Measurements from ENCODE around the gene TSACC. TPM values are rescaled to one million over a fixed set of nuclear protein-coding genes. Genes with fewer than 3 reads are reported as not detected.
A peak's percentile ranks its signal among the peaks of the same experiment; 100 is the strongest.
"Not testable (repeated sequence)": the region's sequence is repeated elsewhere in the genome, so short reads cannot be mapped to it uniquely, and the experiment has no call there.

The TSACC gene
- total RNA-seq, 1 experiment from 2014 or later: 1.3 TPM

DNA sequence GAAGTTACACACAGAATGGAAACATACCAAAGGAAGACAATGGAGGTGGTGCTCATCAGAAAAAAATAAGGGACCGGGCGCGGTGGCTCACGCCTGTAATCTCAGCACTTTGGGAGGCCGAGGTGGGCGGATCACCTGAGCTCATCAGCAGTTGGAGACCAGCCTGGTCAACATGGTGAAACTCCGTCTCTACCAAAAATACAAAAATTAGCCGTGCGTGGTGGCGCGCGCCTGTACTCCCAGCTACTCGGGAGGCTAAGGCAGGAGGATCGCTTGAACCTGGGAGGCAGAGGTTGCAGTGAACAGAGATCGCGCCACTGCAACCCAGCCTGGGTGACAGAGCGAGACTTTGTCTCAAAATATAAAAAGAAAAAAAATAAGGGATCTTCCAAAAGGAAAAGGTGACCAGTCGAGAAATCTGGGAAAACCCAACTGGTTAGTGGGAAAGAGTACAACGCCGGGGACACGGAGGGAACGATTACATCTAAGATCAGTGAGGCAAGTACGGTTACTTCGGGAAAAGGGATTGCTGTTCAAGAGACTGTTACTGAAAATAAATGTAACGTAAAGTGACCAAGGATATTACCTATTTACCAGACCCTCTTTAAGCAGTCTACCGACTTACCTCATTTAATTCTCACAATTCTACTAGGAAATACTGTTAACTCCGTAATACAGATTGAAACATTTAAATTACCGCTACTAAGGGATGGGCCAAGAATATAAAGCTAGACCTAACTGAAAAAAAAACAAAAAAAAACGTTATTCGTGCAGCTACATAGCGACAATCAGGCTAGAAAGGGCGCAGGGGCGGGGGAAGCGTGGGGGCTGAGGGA, 1.1 kb upstream of the TSACC start:
- H3K9me3 ChIP-seq: no peaks in the 10 kb centered on the region
- H3K36me3 ChIP-seq: peaks cover 48% of the 10 kb centered on the region
- peak; percentile 16 for DNase-seq
- H3K4me3 ChIP-seq: peak overlapping the region; percentile 80
- no peaks in the 10 kb centered on the region for H3K27me3 ChIP-seq

DNA sequence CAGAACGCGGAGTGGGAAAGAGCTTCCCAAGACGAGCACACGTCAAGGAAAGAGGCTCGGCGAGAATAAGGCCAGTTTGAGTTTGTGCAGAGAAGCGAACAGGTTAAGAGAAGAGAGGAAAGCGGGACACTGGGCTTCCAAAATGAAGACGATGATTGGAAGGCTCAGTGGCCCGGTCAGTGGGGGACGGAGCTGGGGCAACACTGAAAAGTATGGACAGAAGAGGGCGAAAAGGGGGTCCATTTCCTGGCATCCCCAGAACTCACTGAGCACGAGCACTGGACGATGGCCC, 492 bp upstream of the TSACC start:
- Histone ChIP-seq H3K36me3 (peaks cover 42% of the 10 kb centered on the region), H3K27me3 (no peaks in the 10 kb centered on the region), H3K4me3 (peak overlapping the region; percentile 80), H3K9me3 (no peaks in the 10 kb centered on the region)
- DNase-seq: no peak

DNA sequence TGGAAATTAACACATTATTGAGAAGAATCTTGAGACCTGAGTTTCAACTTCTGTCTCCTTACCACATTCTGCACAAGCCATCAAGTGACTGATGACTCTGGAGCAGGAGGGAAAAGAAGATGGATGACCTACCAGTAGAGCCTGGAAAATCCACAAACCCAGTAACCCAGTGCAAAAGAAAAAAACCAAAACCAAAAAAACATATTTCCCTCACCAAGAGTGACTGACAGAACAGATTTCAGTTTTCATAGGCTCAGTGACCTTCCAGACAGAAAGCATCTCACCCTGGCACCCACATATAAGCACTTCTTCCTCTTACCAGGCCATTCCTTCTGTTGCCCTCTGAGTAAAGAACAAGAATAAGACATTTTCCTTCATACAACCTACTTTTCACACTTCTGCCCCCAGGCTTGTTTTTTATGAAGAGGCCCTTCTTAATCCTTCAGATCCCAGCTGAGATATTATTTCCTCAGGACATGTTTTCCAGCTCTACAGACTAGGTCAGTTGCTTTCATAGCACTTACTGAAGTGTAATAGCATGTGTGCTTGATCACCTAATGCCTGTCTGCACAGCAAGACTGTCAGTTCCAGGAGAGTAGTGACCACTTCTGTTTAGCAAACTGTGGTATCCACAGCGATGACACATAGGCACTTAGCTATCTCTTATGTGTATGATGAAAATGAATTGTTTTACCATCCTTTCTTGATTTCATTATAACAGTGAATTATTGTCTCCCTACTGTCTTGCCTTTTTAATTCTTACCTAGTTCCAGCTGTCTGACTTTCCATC, 4.0 kb downstream of the TSACC start:
- H3K9me3 ChIP-seq: no peaks in the 10 kb centered on the region
- H3K4me3 ChIP-seq: no peak overlapping the region
- no peak for DNase-seq
- no peaks in the 10 kb centered on the region; the same call in 1 of the 2 replicates for H3K36me3 ChIP-seq
- no peaks in the 10 kb centered on the region; the same call in 1 of the 2 replicates for H3K27me3 ChIP-seq

DNA sequence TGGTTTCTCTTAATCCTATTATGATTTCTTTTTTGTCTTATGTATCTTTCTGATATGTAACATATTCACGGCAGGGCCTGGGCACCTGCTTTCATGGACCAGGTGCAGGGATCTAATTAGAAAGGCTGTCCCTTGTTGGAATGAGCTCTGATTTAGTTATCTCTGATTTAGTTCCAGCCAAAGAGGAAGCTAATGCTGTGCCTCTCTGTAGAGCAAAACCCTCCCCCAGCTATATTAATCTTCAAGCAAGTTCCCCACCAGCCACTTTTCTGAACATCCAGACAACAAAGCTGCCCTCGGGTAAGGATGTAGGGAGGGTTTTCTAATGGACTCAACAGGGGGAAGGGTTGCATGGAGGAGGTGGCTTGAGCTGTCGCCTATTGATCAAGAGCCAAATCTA, 6.1 kb downstream of the TSACC start:
- no peak for DNase-seq
- Histone ChIP-seq H3K36me3 (no peaks in the 10 kb centered on the region), H3K27me3 (no peaks in the 10 kb centered on the region; the same call in none of the 2 replicates), H3K9me3 (no peaks in the 10 kb centered on the region), H3K4me3 (no peak overlapping the region)

DNA sequence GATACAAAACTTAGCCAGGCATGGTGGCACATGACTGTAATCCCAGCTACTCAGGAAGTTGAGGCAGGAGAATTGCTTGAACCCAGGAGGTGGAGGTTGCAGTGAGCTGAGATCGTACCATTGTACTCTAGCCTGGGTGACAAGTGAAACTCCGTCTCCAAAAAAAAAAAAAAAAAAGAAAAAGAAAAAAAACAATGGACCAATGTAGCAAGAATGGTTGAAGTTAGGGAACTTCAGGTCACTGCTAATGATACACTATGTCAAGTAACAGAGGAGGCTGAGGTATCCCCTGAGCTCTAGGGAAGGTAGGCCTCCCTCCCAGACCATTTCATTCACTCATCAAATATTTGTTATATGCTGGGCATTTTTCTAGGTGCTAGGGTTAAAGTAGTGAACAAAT, 7.7 kb downstream of the TSACC start:
- H3K36me3 ChIP-seq, H3K4me3 ChIP-seq, H3K9me3 ChIP-seq, H3K27me3 ChIP-seq, DNase-seq: not testable (repeated sequence)

DNA sequence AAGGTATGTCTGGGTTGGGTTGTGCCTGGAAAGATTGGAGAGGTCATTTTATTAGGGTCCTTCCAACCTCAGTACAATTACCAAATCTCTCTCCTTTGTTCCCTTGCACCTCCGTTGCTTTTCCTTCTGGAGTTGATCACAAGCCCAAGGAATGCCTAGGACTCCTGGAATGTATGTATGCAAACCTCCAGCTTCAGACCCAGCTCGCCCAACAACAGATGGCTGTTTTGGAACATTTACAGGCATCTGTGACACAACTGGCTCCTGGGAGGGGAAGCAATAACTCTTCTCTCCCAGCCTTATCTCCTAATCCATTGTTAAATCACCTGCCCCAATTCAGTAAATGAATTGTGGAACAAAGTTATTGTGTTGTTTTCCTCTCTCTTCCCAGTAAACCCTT, 8.3 kb downstream of the TSACC start:
- no peaks in the 10 kb centered on the region for H3K36me3 ChIP-seq
- no peaks in the 10 kb centered on the region; the same call in none of the 2 replicates for H3K27me3 ChIP-seq
- H3K9me3 ChIP-seq: no peaks in the 10 kb centered on the region
- no peak for DNase-seq
- no peak overlapping the region for H3K4me3 ChIP-seq

DNA sequence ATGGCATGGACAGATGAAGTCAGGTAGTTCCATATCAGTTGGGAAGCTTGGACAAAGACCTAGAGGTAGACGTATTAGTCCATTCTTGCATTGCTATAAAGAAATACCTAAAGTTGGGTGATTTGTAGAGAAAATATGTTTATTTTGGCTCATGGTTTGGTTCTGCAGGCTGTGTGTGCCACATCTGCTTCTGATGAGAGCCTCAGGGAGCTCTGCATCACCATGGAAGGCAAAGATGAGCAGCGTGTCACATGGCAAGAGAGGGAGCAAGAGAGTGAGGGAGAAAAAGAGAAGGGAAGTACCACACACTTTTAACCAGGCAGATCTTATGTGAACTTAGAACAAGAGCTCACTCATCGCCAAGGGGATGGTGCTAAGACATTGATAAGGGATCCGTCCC, 9.0 kb downstream of the TSACC start:
- no peaks in the 10 kb centered on the region for H3K9me3 ChIP-seq
- no peak for DNase-seq

DNA sequence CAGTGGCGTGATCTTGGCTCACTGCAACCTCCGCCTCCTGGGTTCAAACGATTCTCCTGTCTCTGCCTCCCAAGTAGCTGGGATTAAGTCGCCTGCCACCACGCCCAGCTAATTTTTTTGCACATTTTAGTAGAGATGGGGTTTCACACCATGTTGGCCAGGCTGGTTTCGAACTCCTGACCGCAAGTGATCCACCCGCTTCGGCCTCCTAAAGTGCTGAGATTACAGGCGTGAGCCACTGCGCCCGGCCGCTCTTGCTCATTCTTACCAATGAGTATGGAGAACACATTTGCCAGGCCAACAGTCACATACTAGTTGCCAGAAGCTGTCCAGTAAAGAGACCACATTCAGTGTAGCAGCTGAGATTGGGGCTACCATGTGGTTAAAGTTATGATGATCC, 14.2 kb downstream of the TSACC start:
- not testable (repeated sequence) for H3K36me3 ChIP-seq, H3K4me3 ChIP-seq, H3K9me3 ChIP-seq, DNase-seq
- H3K27me3 ChIP-seq: peaks cover 26% of the 10 kb centered on the region

More for the DNA sequence above, 9.0 kb downstream of the TSACC start:
- no peaks in the 10 kb centered on the region for H3K36me3 ChIP-seq
- H3K27me3 ChIP-seq: no peaks in the 10 kb centered on the region; the same call in none of the 2 replicates
- H3K4me3 ChIP-seq: no peak overlapping the region

DNA sequence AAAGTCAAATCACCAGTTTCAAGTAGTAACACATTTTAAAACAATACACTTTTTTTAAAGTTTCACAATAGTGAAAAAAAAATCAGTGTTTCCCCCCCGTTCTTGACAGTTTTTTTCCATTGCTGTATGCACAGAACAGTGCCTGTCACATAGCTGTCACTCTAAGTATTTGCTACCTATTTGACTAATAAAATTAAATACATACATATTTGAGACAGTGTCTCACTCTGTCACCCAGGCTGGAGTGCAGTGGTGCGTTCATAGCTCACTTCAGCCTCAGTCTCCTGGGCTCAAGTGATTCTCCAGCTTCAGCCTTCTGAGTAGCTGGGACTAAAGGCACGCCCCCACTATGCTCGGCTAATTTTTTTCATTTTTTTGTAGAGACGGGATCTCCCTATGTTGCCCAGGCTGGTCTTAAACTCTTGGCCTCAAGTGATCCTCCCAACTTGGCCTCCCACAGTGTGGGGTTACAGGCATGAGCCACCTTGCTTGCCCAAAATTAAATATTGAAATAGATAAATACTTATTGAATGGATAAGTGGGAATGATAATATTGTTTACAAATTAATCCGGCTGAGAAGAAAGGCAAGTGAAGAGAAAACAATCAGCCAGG, 18.0 kb downstream of the TSACC start:
- no peak for DNase-seq
- Histone ChIP-seq H3K4me3 (no peak overlapping the region), H3K27me3 (peaks cover 29% of the 10 kb centered on the region), H3K36me3 (no peaks in the 10 kb centered on the region), H3K9me3 (no peaks in the 10 kb centered on the region)

DNA sequence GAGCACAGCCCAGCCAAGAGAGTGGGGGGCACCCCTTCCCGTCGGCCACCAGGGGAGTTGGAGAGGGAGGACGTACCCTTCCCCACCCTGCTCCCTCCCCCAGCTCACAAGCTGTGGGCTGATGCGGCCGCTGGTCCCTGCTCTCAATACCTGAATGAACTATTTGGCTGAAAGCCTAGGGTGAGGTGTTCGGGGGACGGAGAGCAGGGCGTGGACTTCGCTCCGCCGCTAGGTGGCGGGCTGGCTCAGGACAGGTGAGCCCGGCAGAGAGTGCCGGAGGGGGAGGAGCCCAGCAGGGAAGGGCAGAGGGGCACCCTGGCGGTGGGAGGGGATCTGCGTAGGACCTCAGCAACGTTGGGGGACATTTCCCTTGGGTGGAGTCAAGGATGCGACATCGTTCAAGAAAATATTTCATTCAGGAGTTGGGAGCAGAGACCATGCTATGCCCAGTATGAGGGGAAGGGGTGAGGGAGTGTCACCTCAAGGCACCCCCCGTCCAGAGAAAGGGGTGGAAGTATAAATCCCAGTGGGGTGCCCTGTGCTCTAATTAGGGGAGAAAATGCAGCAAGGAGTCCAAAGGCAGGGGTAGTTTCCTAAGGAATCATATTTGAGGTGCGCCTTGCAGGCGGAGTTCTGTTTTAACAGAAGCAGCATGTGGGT, 18.7 kb downstream of the TSACC start:
- Histone ChIP-seq H3K4me3 (no peak overlapping the region), H3K27me3 (peaks cover 29% of the 10 kb centered on the region), H3K9me3 (no peaks in the 10 kb centered on the region), H3K36me3 (no peaks in the 10 kb centered on the region)
- DNase-seq: peak; percentile 59

DNA sequence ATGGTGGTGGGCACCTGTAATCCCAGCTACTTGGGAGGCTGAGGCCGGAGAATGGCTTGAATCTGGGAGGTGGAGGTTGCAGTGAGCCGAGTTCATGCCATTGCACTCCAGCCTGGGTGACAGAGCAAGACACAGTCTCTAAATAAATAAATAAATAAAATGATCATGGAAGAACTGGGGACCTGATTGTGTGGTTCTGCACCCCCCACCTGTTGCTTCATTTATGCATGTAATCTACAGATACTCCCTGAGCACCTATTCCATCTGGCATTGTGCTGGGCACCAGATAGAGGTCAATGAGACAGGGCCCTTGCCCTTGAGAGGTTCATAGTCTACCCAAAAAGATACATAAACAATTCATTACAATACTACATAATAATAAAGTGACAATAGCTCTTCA, 19.7 kb downstream of the TSACC start:
- Histone ChIP-seq H3K36me3 (no peaks in the 10 kb centered on the region), H3K4me3 (no peak overlapping the region), H3K9me3 (no peaks in the 10 kb centered on the region), H3K27me3 (peaks cover 29% of the 10 kb centered on the region)
- no peak for DNase-seq

DNA sequence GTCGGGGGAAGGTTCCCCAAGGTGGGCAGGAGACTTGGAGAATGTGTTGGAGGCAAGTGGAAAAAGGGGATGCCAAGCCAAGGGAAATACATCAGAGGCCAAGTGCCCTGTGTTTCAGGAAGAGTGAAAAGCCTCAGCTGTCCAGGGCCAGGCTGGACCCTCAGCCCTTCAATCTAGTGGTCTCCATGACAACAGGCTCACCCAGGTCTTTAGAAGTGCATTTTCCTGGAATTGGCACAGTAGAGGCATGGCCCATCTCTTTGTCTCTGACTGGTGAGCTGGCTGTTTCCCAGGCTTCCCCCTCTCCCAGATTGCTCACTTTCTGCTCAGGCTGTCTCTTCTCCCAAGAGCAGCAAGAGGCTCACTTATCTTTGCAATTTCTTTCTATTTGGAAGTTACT, 20.3 kb downstream of the TSACC start:
- Histone ChIP-seq H3K27me3 (peaks cover 26% of the 10 kb centered on the region), H3K36me3 (no peaks in the 10 kb centered on the region), H3K4me3 (no peak overlapping the region), H3K9me3 (no peaks in the 10 kb centered on the region)
- no peak for DNase-seq

DNA sequence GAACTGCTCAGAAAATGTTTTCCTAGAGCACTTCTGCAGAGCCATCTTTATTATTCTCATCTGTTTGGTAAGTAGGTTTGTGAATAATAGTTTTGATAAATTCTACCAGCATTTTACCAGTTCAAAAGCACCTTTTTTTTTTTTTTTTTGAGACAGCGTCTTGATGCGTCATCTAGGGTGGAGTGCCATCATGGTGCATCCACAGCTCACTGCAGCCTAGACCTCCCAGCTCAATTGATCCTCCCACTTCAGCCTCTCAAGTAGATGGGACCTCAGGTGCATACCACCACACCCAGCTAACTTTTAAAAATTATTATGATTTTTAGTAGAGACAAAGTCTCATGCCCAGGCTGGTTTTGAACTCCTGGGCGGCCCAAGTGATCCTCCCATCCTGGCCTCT, 20.9 kb downstream of the TSACC start:
- H3K27me3 ChIP-seq: peaks cover 26% of the 10 kb centered on the region
- no peak overlapping the region for H3K4me3 ChIP-seq
- no peak for DNase-seq
- H3K9me3 ChIP-seq: no peaks in the 10 kb centered on the region
- no peaks in the 10 kb centered on the region for H3K36me3 ChIP-seq

DNA sequence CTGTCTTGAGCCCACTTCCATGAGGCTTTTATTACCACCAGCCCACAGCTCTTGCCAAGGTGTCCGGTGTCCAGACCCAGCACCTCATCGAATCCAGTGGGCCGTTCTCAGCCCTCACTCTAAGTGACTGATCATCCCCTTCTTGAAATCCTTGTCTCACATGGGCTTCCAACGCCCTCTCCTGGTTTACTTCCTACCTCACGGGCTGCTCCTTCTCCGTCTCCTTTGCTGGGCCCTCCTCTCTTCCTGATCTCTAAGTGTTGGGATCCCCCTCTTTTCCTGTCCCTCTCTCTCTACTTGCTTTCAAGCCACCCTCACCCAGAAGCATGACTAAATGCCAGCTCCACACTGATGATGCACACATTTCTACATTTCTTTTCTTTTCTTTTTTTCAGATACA, 21.6 kb downstream of the TSACC start:
- Histone ChIP-seq H3K9me3 (no peaks in the 10 kb centered on the region), H3K36me3 (no peaks in the 10 kb centered on the region), H3K27me3 (peaks cover 23% of the 10 kb centered on the region), H3K4me3 (no peak overlapping the region)
- peak; percentile 37 for DNase-seq

DNA sequence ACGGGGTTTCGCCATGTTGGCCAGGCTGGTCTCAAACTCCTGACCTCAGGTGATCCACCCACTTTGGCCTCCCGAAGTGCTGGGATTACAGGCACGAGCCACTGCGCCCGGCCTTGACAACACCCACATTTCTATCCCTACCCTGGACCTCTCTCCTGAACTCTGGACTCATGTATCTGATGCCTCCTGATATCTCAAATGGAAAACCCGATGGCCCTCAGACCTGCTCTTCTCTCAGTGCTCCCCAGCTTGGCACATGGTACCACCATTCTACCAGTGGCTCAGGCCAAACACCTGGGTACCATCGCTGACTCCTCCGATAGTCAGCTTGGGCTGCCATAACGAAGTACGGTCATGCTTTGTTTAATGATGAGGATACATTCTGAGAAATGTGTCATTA, 22.2 kb downstream of the TSACC start:
- Histone ChIP-seq H3K9me3 (no peaks in the 10 kb centered on the region), H3K36me3 (no peaks in the 10 kb centered on the region), H3K27me3 (peaks cover 18% of the 10 kb centered on the region), H3K4me3 (no peak overlapping the region)
- no peak for DNase-seq

DNA sequence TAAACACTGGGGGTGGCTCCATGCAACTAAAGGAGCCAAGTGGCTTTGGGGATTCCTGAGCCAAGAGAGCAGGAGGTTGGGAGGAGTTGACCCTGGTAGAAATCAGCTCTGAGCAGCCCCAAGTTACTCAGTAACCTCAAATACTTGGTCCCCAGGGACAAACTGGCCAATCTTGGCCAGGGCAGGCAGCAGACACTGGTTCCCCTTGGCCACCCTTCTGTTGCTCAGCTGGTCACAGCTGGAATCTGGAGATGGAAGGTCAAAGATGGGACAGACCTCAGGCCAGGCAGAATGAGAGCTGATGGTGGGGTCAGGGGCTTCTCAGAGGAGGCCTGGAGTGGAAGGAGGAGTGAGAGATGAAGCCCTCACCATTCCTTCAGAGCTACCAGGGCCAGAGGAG, 27.4 kb downstream of the TSACC start:
- H3K9me3 ChIP-seq: no peaks in the 10 kb centered on the region
- no peak overlapping the region for H3K4me3 ChIP-seq
- H3K27me3 ChIP-seq: no peaks in the 10 kb centered on the region; the same call in 1 of the 2 replicates
- no peak for DNase-seq
- H3K36me3 ChIP-seq: no peaks in the 10 kb centered on the region
